NCI-H146 (cell line): Measurements from ENCODE around the gene MAGEC3.

Experiments used
- DNase-seq: peaks from one replicate; lab custom pipeline; 2025; lab: John Stamatoyannopoulos, UW

MAGEC3 gene

GRCh38 chrX:141945426-141945825 lies 107.3 kb downstream of the MAGEC3 start:
- DNase-seq = peak; percentile 25

GRCh38 chrX:141947350-141947749 lies 109.2 kb downstream of the MAGEC3 start:
- DNase-seq = no peak
